Prostate gland (tissue), 2 donors: ENCODE data around the gene SWAP70.

Source experiments
- CTCF ChIP-seq, 4 experiments: fragments of 200-600 bp in 2 of 4; fragments of 450-650 bp in 2 of 4; sonication (generic) in 2 of 4; IDR thresholded peaks; 1 replicate in 3 of 4; 2 replicates in 1 of 4; pipeline ENCODE4 v1.5.1; 2016 to 2019; ENCODE audit warnings: antibody characterized with exemption in 4 of 4, mild to moderate bottlenecking in 2 of 4, moderate library complexity in 2 of 4
- POLR2A ChIP-seq: fragments of 450-650 bp; IDR thresholded peaks from one replicate; pipeline ENCODE4 v1.6.1; 2016; ENCODE audit warnings: antibody characterized with exemption, mild to moderate bottlenecking
- POLR2AphosphoS5 ChIP-seq: sonication (generic); formaldehyde crosslinking; IDR thresholded peaks from one replicate; pipeline ENCODE4 v1.6.1; 2017; ENCODE audit warnings: antibody characterized with exemption

- TF ChIP-seq CTCF (IDR thresholded peaks at IDR 0.05) (no peak), POLR2A (no peak), POLR2AphosphoS5 (no peak)
These were observed 64.2 kb downstream of the SWAP70 start for GRCh38 chr11:9728058-9728457.
